ENCODE data around the gene GPR39.

Gene GPR39

GRCh38 chr2:132438691-132439090 is 22.1 kb downstream of the GPR39 start:
- ATAC-seq, result peak; percentile 91
- no peak for TF ChIP-seq BACH2 (CRISPR knock-in tag; IDR thresholded peaks at IDR 0.05; ENCODE audit: borderline replicate concordance)
- TF ChIP-seq CSDC2 (CRISPR knock-in tag; IDR thresholded peaks at IDR 0.05), result no peak
- TF ChIP-seq OSR1 (CRISPR knock-in tag; IDR thresholded peaks at IDR 0.05), result no peak
- TF ChIP-seq ESRRG (CRISPR knock-in tag; IDR thresholded peaks at IDR 0.05), result no peak
- no peak for TF ChIP-seq ZC3H10 (CRISPR knock-in tag; IDR thresholded peaks at IDR 0.05)
- 0 out of 2 replicates have a peak, but pooled peaks have one; percentile 30 for TF ChIP-seq TOX (CRISPR knock-in tag; IDR thresholded peaks at IDR 0.05; ENCODE audit: borderline replicate concordance)
- TF ChIP-seq ISL1 (CRISPR knock-in tag; IDR thresholded peaks at IDR 0.05), result no peak
- no peak for TF ChIP-seq CSRNP3 (CRISPR knock-in tag; IDR thresholded peaks at IDR 0.05)

GRCh38 chr2:132439703-132440398 is 23.2 kb downstream of the GPR39 start:
- peak; percentile 45 for ATAC-seq
- TF ChIP-seq POU6F1 (CRISPR knock-in tag; IDR thresholded peaks at IDR 0.05; ENCODE audit: borderline replicate concordance, low read depth), result no peak
- TF ChIP-seq TCF4 (CRISPR knock-in tag; IDR thresholded peaks at IDR 0.05; ENCODE audit: borderline replicate concordance), result no peak
- no peak for TF ChIP-seq ZC3H10 (CRISPR knock-in tag; IDR thresholded peaks at IDR 0.05)
- TF ChIP-seq CSDC2 (CRISPR knock-in tag; IDR thresholded peaks at IDR 0.05), result no peak
- TF ChIP-seq PPARA (CRISPR knock-in tag; IDR thresholded peaks at IDR 0.05; ENCODE audit: borderline replicate concordance), result no peak
- no peak for TF ChIP-seq TOX (CRISPR knock-in tag; IDR thresholded peaks at IDR 0.05; ENCODE audit: borderline replicate concordance)
- TF ChIP-seq ESRRG (CRISPR knock-in tag; IDR thresholded peaks at IDR 0.05), result no peak
- TF ChIP-seq ZFP3 (CRISPR knock-in tag; IDR thresholded peaks at IDR 0.05), result no peak
- no peak for TF ChIP-seq GLIS3 (CRISPR knock-in tag; IDR thresholded peaks at IDR 0.05)
- TF ChIP-seq ZNF565 (CRISPR knock-in tag; conservative IDR thresholded peaks at IDR 0.05; ENCODE audit: low read depth), result no peak
- no peak for TF ChIP-seq OSR1 (CRISPR knock-in tag; IDR thresholded peaks at IDR 0.05)
- no peak for TF ChIP-seq CSRNP3 (CRISPR knock-in tag; IDR thresholded peaks at IDR 0.05)
- TF ChIP-seq, protein P1, sequence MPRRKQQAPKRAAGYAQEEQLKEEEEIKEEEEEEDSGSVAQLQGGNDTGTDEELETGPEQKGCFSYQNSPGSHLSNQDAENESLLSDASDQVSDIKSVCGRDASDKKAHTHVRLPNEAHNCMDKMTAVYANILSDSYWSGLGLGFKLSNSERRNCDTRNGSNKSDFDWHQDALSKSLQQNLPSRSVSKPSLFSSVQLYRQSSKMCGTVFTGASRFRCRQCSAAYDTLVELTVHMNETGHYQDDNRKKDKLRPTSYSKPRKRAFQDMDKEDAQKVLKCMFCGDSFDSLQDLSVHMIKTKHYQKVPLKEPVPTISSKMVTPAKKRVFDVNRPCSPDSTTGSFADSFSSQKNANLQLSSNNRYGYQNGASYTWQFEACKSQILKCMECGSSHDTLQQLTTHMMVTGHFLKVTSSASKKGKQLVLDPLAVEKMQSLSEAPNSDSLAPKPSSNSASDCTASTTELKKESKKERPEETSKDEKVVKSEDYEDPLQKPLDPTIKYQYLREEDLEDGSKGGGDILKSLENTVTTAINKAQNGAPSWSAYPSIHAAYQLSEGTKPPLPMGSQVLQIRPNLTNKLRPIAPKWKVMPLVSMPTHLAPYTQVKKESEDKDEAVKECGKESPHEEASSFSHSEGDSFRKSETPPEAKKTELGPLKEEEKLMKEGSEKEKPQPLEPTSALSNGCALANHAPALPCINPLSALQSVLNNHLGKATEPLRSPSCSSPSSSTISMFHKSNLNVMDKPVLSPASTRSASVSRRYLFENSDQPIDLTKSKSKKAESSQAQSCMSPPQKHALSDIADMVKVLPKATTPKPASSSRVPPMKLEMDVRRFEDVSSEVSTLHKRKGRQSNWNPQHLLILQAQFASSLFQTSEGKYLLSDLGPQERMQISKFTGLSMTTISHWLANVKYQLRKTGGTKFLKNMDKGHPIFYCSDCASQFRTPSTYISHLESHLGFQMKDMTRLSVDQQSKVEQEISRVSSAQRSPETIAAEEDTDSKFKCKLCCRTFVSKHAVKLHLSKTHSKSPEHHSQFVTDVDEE (CRISPR knock-in tag; IDR thresholded peaks at IDR 0.05), result no peak
- no peak for TF ChIP-seq SNAI2 (CRISPR knock-in tag; IDR thresholded peaks at IDR 0.05)
- no peak for TF ChIP-seq ZFP30 (CRISPR knock-in tag; IDR thresholded peaks at IDR 0.05)
- TF ChIP-seq ISL1 (CRISPR knock-in tag; IDR thresholded peaks at IDR 0.05), result no peak
- TF ChIP-seq ARNTL (CRISPR knock-in tag; IDR thresholded peaks at IDR 0.05; ENCODE audit: borderline replicate concordance, low read depth), result no peak

- no peak for ATAC-seq
- TF ChIP-seq TOX (CRISPR knock-in tag; IDR thresholded peaks at IDR 0.05; ENCODE audit: borderline replicate concordance) (no peak), ARNTL (CRISPR knock-in tag; IDR thresholded peaks at IDR 0.05; ENCODE audit: borderline replicate concordance, low read depth) (no peak), POU6F1 (CRISPR knock-in tag; IDR thresholded peaks at IDR 0.05; ENCODE audit: borderline replicate concordance, low read depth) (no peak), CSDC2 (CRISPR knock-in tag; IDR thresholded peaks at IDR 0.05) (no peak), PATZ1 (CRISPR knock-in tag; IDR thresholded peaks at IDR 0.05; ENCODE audit: borderline replicate concordance) (no peak), TCF4 (CRISPR knock-in tag; IDR thresholded peaks at IDR 0.05; ENCODE audit: borderline replicate concordance) (no peak), BACH2 (CRISPR knock-in tag; IDR thresholded peaks at IDR 0.05; ENCODE audit: borderline replicate concordance) (no peak), SNAI2 (CRISPR knock-in tag; IDR thresholded peaks at IDR 0.05) (no peak), ZC3H10 (CRISPR knock-in tag; IDR thresholded peaks at IDR 0.05) (no peak), PPARA (CRISPR knock-in tag; IDR thresholded peaks at IDR 0.05; ENCODE audit: borderline replicate concordance) (no peak), RARB (CRISPR knock-in tag; IDR thresholded peaks at IDR 0.05) (no peak)
- TF ChIP-seq, protein P1 (CRISPR knock-in tag; IDR thresholded peaks at IDR 0.05), result no peak
Observed at GRCh38 chr2:132441051-132441450, 24.4 kb downstream of the GPR39 start.
